HUES48 (cell line): ENCODE results near the gene TGFBR1.

ENCODE experiments used
- H3K27ac ChIP-seq: one replicate; pipeline ENCODE4 v1.7.0; 2013; ENCODE audit warnings: low read depth, low read length, inconsistent platforms
- H3K27me3 ChIP-seq: 2 replicates; pipeline ENCODE4 v1.6.1; 2013; ENCODE audit warnings: mild to moderate bottlenecking, low read length; ENCODE audit not compliant: control insufficient read depth, insufficient read depth
- H3K36me3 ChIP-seq: 2 replicates; pipeline ENCODE4 v1.6.1; 2013; ENCODE audit warnings: low read length; ENCODE audit not compliant: control insufficient read depth, insufficient read depth
- H3K4me1 ChIP-seq: 2 replicates; pipeline ENCODE4 v1.6.1; 2013; ENCODE audit warnings: mild to moderate bottlenecking, low read length; ENCODE audit not compliant: control insufficient read depth, insufficient read depth
- H3K4me3 ChIP-seq: 2 replicates; pipeline ENCODE4 v1.5.1; 2013; ENCODE audit warnings: mild to moderate bottlenecking, low read depth, low read length
- H3K9ac ChIP-seq: 2 replicates; pipeline ENCODE4 v1.6.1; 2013; ENCODE audit warnings: mild to moderate bottlenecking, low read depth, low read length, moderate library complexity
- H3K9me3 ChIP-seq: 2 replicates; pipeline ENCODE4 v1.6.1; 2013; ENCODE audit warnings: low read length; ENCODE audit not compliant: control insufficient read depth, insufficient read depth

TGFBR1 gene

DNA sequence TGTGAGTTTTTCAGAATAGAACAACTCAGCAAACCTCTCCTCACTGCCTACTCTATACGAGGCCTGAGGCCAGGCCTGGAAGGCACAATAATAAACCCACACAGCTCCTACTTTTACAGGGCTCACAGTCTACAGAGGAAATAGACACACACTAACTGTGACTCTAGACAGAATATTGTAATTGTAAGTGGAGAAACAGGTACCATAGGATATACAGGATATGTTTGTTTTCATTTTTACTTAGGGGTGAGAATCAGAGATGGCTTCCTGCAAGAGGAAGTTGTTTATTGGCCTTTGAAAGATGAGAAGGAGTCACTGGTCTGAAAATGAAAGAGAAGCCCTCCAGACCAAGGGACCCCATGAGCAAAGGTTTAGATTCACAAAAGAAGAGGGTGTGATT is 35.8 kb upstream of the TGFBR1 start:
- Histone ChIP-seq H3K27ac (no peak overlapping the region), H3K36me3 (no peaks in the 10 kb centered on the region), H3K4me3 (no peak overlapping the region), H3K27me3 (no peaks in the 10 kb centered on the region), H3K9ac (no peak overlapping the region), H3K4me1 (no peaks in the 10 kb centered on the region), H3K9me3 (no peaks in the 10 kb centered on the region)

- Histone ChIP-seq H3K9ac (no peak overlapping the region), H3K4me1 (no peaks in the 10 kb centered on the region), H3K4me3 (no peak overlapping the region), H3K27ac (no peak overlapping the region), H3K9me3 (no peaks in the 10 kb centered on the region), H3K36me3 (no peaks in the 10 kb centered on the region), H3K27me3 (no peaks in the 10 kb centered on the region)
Measured at GRCh38 chr9:99069546-99069945, 35.4 kb upstream of the TGFBR1 start.

- Histone ChIP-seq H3K4me1 (no peaks in the 10 kb centered on the region), H3K9me3 (no peaks in the 10 kb centered on the region), H3K4me3 (no peak overlapping the region), H3K36me3 (no peaks in the 10 kb centered on the region), H3K27me3 (no peaks in the 10 kb centered on the region), H3K9ac (no peak overlapping the region), H3K27ac (no peak overlapping the region)
Measured at GRCh38 chr9:99070681-99071080, 34.2 kb upstream of the TGFBR1 start.

GRCh38 chr9:99071313-99072039 is 33.4 kb upstream of the TGFBR1 start:
- Histone ChIP-seq H3K27me3 (no peaks in the 10 kb centered on the region), H3K9ac (no peak overlapping the region), H3K27ac (no peak overlapping the region), H3K9me3 (no peaks in the 10 kb centered on the region), H3K36me3 (no peaks in the 10 kb centered on the region), H3K4me3 (no peak overlapping the region), H3K4me1 (no peaks in the 10 kb centered on the region)

GRCh38 chr9:99072040-99072394 is 32.9 kb upstream of the TGFBR1 start:
- Histone ChIP-seq H3K27ac (no peak overlapping the region), H3K9ac (no peak overlapping the region)

DNA sequence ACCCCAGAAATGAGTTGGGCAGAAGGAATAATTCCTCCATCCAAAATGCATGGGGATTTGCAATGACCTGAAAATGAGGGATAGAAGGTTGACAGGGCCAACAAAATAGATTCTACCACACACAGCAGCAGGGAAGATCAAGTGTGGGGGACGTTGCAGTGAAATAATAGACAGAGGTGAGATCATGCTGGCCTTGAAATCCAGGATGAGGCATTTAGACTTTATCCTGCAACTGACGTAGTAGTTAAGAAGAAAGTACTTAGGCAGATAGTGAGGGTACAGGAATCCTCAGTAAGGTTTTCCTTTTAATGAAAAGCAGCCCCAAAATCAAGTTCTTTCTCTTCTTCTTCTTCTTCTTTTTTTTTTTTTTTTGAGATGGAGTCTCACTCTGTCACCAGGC is 31.6 kb upstream of the TGFBR1 start:
- Histone ChIP-seq H3K27ac (no peak overlapping the region), H3K36me3 (no peaks in the 10 kb centered on the region), H3K4me3 (no peak overlapping the region), H3K9me3 (no peaks in the 10 kb centered on the region), H3K9ac (no peak overlapping the region), H3K4me1 (no peaks in the 10 kb centered on the region), H3K27me3 (no peaks in the 10 kb centered on the region)

More at GRCh38 chr9:99072040-99072394, 32.9 kb upstream of the TGFBR1 start:
- H3K9me3 ChIP-seq = no peaks in the 10 kb centered on the region
- H3K4me1 ChIP-seq = no peaks in the 10 kb centered on the region
- no peaks in the 10 kb centered on the region for H3K27me3 ChIP-seq
- no peak overlapping the region for H3K4me3 ChIP-seq
- H3K36me3 ChIP-seq = no peaks in the 10 kb centered on the region

- H3K4me3 ChIP-seq = no peak overlapping the region
- H3K36me3 ChIP-seq = no peaks in the 10 kb centered on the region
- no peaks in the 10 kb centered on the region for H3K4me1 ChIP-seq
- no peak overlapping the region for H3K9ac ChIP-seq
- H3K27me3 ChIP-seq = no peaks in the 10 kb centered on the region
- H3K27ac ChIP-seq = no peak overlapping the region
- H3K9me3 ChIP-seq = no peaks in the 10 kb centered on the region
Measured at GRCh38 chr9:99073985-99074901, 30.7 kb upstream of the TGFBR1 start.

GRCh38 chr9:99074902-99075245 is 30.0 kb upstream of the TGFBR1 start:
- Histone ChIP-seq H3K9me3 (no peaks in the 10 kb centered on the region), H3K4me1 (no peaks in the 10 kb centered on the region), H3K27ac (no peak overlapping the region), H3K36me3 (no peaks in the 10 kb centered on the region), H3K27me3 (no peaks in the 10 kb centered on the region), H3K4me3 (no peak overlapping the region), H3K9ac (no peak overlapping the region)

DNA sequence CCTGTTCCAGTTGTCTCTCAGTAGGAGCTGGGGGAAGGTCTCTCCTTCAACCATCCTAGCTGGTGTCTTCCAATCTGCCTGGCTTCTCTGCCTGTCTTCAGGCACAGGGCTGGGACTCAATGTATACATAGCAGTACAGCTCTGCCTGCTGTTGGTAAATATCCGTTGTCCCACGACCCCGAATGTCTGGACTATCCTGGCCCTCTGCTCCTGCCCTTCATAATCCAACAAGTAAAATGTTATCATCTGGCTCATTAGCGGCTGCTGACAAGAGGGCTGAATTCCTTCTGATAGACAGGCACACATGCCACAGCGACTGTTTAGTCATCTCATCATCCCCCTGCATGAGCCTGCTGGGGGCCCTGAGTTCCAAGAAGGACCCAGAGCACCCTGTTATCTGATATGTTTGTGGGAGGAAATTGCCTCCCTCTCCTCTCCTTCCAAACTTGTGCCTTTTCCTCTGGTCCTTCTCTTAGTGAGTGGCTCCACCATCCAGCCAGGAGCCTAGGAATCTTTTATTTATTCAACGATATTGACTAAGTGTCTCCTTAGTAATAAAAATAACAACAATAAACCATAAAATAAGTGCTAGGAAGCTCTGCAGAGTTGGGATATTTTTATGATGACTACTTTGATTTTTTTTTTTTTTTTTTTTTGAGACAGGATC is 29.5 kb upstream of the TGFBR1 start:
- Histone ChIP-seq H3K36me3 (no peaks in the 10 kb centered on the region), H3K27ac (no peak overlapping the region), H3K4me3 (no peak overlapping the region), H3K9ac (no peak overlapping the region), H3K27me3 (no peaks in the 10 kb centered on the region), H3K4me1 (no peaks in the 10 kb centered on the region), H3K9me3 (no peaks in the 10 kb centered on the region)

DNA sequence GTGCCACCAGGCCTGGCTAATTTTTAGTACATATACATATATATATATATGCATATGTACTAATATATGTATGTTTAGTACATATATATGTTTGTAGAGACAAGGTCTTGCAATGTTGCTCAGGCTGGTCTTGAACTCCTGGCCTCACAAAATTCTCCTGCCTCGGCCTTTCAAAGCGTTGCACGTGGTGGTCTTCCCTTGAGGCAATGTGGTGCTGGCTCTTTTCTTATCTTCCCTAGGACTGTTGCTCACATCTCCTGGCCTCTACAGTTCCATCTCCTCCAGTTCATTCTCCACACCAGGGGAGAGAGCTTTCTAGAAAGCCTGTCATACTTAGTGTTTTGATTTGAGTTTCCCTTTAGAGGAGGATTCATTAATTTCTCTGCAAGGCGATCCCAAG is 28.9 kb upstream of the TGFBR1 start:
- Histone ChIP-seq H3K27ac (no peak overlapping the region), H3K4me3 (no peak overlapping the region), H3K9ac (no peak overlapping the region)

More for the DNA sequence above, 28.9 kb upstream of the TGFBR1 start:
- H3K4me1 ChIP-seq = no peaks in the 10 kb centered on the region
- no peaks in the 10 kb centered on the region for H3K9me3 ChIP-seq
- H3K27me3 ChIP-seq = no peaks in the 10 kb centered on the region
- no peaks in the 10 kb centered on the region for H3K36me3 ChIP-seq
